Myocyte (in vitro differentiated cells): ENCODE data around the gene WWOX. TPM values are rescaled to one million over a fixed set of nuclear protein-coding genes. Genes with fewer than 3 reads are reported as not detected.

Experiments
- DNase-seq: peaks from one replicate; pipeline ENCODE4 v3.0.0-alpha.2; 2012; ENCODE audit warnings: low read depth
- total RNA-seq: library from RNA; depleted of rRNA; stranded (reverse); fragments of >200 nt; gene quantifications from 2 replicates; pipeline ENCODE4 v1.2.3, GENCODE V29; 2014

The WWOX gene
- total RNA-seq, 1 donor from 2014 or later = 12.5 TPM

- no peak for DNase-seq
Observed at GRCh38 chr16:78961464-78961863, 862.0 kb downstream of the WWOX start.

GRCh38 chr16:78962457-78962929 lies 863.0 kb downstream of the WWOX start:
- no peak for DNase-seq

GRCh38 chr16:78967948-78968347 lies 868.5 kb downstream of the WWOX start:
- DNase-seq = no peak

GRCh38 chr16:78969721-78970120 lies 870.3 kb downstream of the WWOX start:
- DNase-seq = no peak

- DNase-seq = no peak
Observed at GRCh38 chr16:78970650-78971049, 871.2 kb downstream of the WWOX start.

- DNase-seq = no peak
Observed at GRCh38 chr16:78972006-78972405, 872.6 kb downstream of the WWOX start.

- DNase-seq = peak; percentile 3
Observed at GRCh38 chr16:78972986-78973385, 873.5 kb downstream of the WWOX start.

- no peak for DNase-seq
Observed at GRCh38 chr16:78976212-78976611, 876.8 kb downstream of the WWOX start.

- DNase-seq = no peak
Observed at GRCh38 chr16:78980825-78981224, 881.4 kb downstream of the WWOX start.

- DNase-seq = no peak
Observed at GRCh38 chr16:78982096-78982744, 882.8 kb downstream of the WWOX start.

GRCh38 chr16:78984324-78984723 lies 884.9 kb downstream of the WWOX start:
- no peak for DNase-seq

- DNase-seq = no peak
Observed at GRCh38 chr16:78984887-78985464, 885.5 kb downstream of the WWOX start.

- no peak for DNase-seq
Observed at GRCh38 chr16:78985716-78986605, 886.5 kb downstream of the WWOX start.

- DNase-seq = no peak
Observed at GRCh38 chr16:78987666-78988065, 888.2 kb downstream of the WWOX start.

- no peak for DNase-seq
Observed at GRCh38 chr16:78988361-78988969, 889.0 kb downstream of the WWOX start.

GRCh38 chr16:78990309-78990701 lies 890.9 kb downstream of the WWOX start:
- no peak for DNase-seq

- no peak for DNase-seq
Observed at GRCh38 chr16:78992001-78992400, 892.5 kb downstream of the WWOX start.

- no peak for DNase-seq
Observed at GRCh38 chr16:78993346-78993745, 893.9 kb downstream of the WWOX start.

- no peak for DNase-seq
Observed at GRCh38 chr16:78994135-78994745, 894.8 kb downstream of the WWOX start.

GRCh38 chr16:78995441-78995840 lies 896.0 kb downstream of the WWOX start:
- no peak for DNase-seq

- no peak for DNase-seq
Observed at GRCh38 chr16:78996790-78997189, 897.3 kb downstream of the WWOX start.
